ENCODE measurements around the gene STBD1. TPM values are rescaled to one million over a fixed set of nuclear protein-coding genes. Genes with fewer than 3 reads are reported as not detected.

STBD1 gene
- polyA plus RNA-seq, 1 donor from 2014 or later: not detected

GRCh38 chr4:76301775-76302162, 4.8 kb upstream of the STBD1 start:
- Histone ChIP-seq H3K4me2 (ENCODE audit: low read length) (no peak overlapping the region), H4K20me1 (ENCODE audit: insufficient read depth) (no peaks in the 10 kb centered on the region), H3K27me3 (ENCODE audit: insufficient read depth, low read depth, low read length) (peaks cover 22% of the 10 kb centered on the region), H3K9ac (ENCODE audit: low read length) (no peak overlapping the region), H2AFZ (ENCODE audit: low read depth, low read length) (no peak overlapping the region), H3K9me3 (ENCODE audit: low read length) (no peaks in the 10 kb centered on the region), H3K4me3 (ENCODE audit: low read length) (no peak overlapping the region), H3K79me2 (replicated peaks; ENCODE audit: insufficient read depth, low read length) (no peaks in the 10 kb centered on the region), H3K27ac (ENCODE audit: low read length) (no peak overlapping the region), H3K9me2 (ENCODE audit: insufficient read depth, low read length) (no peaks in the 10 kb centered on the region), H3K36me3 (ENCODE audit: insufficient read depth, low read length) (no peaks in the 10 kb centered on the region), H3F3A (ENCODE audit: insufficient read depth, low read length, poor library complexity, severe bottlenecking) (no peaks in the 10 kb centered on the region)
- TF ChIP-seq SMC3 (conservative IDR thresholded peaks at IDR 0.05; ENCODE audit: poor library complexity) (no peak), MXI1 (conservative IDR thresholded peaks at IDR 0.05; ENCODE audit: poor library complexity, severe bottlenecking) (no peak), EZH2 (IDR thresholded peaks at IDR 0.05; ENCODE audit: borderline replicate concordance, insufficient read depth, low read length, poor library complexity, severe bottlenecking) (no peak), EP300 (conservative IDR thresholded peaks at IDR 0.05; ENCODE audit: poor library complexity, severe bottlenecking) (no peak), POLR2AphosphoS5 (IDR thresholded peaks at IDR 0.05) (no peak), TAF1 (IDR thresholded peaks at IDR 0.05; ENCODE audit: low read depth) (no peak), RAD21 (conservative IDR thresholded peaks at IDR 0.05) (no peak)
- TF ChIP-seq, protein P1, sequence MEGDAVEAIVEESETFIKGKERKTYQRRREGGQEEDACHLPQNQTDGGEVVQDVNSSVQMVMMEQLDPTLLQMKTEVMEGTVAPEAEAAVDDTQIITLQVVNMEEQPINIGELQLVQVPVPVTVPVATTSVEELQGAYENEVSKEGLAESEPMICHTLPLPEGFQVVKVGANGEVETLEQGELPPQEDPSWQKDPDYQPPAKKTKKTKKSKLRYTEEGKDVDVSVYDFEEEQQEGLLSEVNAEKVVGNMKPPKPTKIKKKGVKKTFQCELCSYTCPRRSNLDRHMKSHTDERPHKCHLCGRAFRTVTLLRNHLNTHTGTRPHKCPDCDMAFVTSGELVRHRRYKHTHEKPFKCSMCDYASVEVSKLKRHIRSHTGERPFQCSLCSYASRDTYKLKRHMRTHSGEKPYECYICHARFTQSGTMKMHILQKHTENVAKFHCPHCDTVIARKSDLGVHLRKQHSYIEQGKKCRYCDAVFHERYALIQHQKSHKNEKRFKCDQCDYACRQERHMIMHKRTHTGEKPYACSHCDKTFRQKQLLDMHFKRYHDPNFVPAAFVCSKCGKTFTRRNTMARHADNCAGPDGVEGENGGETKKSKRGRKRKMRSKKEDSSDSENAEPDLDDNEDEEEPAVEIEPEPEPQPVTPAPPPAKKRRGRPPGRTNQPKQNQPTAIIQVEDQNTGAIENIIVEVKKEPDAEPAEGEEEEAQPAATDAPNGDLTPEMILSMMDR (IDR thresholded peaks at IDR 0.05; ENCODE audit: poor library complexity, severe bottlenecking): no peak
- TF ChIP-seq, protein P2, sequence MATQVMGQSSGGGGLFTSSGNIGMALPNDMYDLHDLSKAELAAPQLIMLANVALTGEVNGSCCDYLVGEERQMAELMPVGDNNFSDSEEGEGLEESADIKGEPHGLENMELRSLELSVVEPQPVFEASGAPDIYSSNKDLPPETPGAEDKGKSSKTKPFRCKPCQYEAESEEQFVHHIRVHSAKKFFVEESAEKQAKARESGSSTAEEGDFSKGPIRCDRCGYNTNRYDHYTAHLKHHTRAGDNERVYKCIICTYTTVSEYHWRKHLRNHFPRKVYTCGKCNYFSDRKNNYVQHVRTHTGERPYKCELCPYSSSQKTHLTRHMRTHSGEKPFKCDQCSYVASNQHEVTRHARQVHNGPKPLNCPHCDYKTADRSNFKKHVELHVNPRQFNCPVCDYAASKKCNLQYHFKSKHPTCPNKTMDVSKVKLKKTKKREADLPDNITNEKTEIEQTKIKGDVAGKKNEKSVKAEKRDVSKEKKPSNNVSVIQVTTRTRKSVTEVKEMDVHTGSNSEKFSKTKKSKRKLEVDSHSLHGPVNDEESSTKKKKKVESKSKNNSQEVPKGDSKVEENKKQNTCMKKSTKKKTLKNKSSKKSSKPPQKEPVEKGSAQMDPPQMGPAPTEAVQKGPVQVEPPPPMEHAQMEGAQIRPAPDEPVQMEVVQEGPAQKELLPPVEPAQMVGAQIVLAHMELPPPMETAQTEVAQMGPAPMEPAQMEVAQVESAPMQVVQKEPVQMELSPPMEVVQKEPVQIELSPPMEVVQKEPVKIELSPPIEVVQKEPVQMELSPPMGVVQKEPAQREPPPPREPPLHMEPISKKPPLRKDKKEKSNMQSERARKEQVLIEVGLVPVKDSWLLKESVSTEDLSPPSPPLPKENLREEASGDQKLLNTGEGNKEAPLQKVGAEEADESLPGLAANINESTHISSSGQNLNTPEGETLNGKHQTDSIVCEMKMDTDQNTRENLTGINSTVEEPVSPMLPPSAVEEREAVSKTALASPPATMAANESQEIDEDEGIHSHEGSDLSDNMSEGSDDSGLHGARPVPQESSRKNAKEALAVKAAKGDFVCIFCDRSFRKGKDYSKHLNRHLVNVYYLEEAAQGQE (IDR thresholded peaks at IDR 0.05; ENCODE audit: borderline replicate concordance): no peak

DNA sequence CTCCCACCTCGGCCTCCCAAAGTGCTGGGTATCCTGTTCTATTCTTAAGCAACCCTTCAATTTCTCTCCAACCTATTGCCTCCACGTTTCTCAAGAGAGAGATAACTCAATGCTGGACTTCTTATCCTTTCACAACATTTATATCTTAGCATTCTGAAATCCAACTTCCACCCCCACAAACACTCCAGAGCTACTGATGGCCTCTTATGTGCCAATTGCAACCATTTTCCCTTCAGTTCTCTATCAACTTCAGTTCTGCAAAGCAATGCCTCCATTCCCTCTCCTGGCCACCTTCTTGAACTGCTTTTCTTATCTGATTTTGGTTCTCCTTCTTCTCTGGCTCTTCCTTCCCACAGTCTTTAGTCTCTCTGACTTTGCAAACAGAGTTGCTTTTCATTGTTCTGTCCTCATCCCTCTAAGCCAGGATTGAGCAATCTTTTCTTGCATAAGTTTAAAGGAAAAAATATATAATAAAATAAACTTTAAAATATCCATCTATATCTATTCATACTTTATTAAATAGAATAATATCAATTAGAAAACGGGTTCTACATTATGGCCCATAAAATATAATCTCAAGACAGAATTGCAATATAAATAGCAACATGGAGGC, 3.6 kb upstream of the STBD1 start:
- Histone ChIP-seq H3K9me2 (ENCODE audit: insufficient read depth, low read length) (no peaks in the 10 kb centered on the region), H3K9me3 (ENCODE audit: low read length) (no peaks in the 10 kb centered on the region), H3K9ac (ENCODE audit: low read length) (no peak overlapping the region), H3K36me3 (ENCODE audit: insufficient read depth, low read length) (no peaks in the 10 kb centered on the region), H4K20me1 (ENCODE audit: insufficient read depth) (no peaks in the 10 kb centered on the region), H3F3A (ENCODE audit: insufficient read depth, low read length, poor library complexity, severe bottlenecking) (no peaks in the 10 kb centered on the region), H3K79me2 (replicated peaks; ENCODE audit: insufficient read depth, low read length) (no peaks in the 10 kb centered on the region), H3K27ac (ENCODE audit: low read length) (no peak overlapping the region), H3K4me2 (ENCODE audit: low read length) (no peak overlapping the region), H2AFZ (ENCODE audit: low read depth, low read length) (no peak overlapping the region), H3K4me3 (ENCODE audit: low read length) (no peak overlapping the region), H3K27me3 (ENCODE audit: insufficient read depth, low read depth, low read length) (peaks cover 31% of the 10 kb centered on the region)
- TF ChIP-seq POLR2AphosphoS5 (IDR thresholded peaks at IDR 0.05): no peak
- TF ChIP-seq, protein P1 (IDR thresholded peaks at IDR 0.05; ENCODE audit: poor library complexity, severe bottlenecking): no peak
- no peak for TF ChIP-seq SMC3 (conservative IDR thresholded peaks at IDR 0.05; ENCODE audit: poor library complexity)
